Umbilical cord (tissue), 2 donors: ENCODE measurements around the gene ADAR. TPM values are rescaled to one million over a fixed set of nuclear protein-coding genes. Genes with fewer than 3 reads are reported as not detected.
A peak's percentile ranks its signal among the peaks of the same experiment; 100 is the strongest.

Experiments
- DNase-seq: peaks from one replicate; pipeline ENCODE4 v3.0.0-alpha.2; 2015; ENCODE audit warnings: low spot score
- total RNA-seq: library from RNA; depleted of rRNA; stranded (reverse); fragments of >200 nt; gene quantifications from one replicate; pipeline ENCODE4 v1.2.3, GENCODE V29; 2014; ENCODE audit warnings: low replicate concordance; ENCODE audit not compliant: insufficient read depth

The ADAR gene
- total RNA-seq, 1 donor from 2014 or later, result 41.9 TPM

- peak; percentile 54 for DNase-seq
Observed at GRCh38 chr1:154557939-154558719, 49.9 kb downstream of the ADAR start, which contains the start of gene UBE2Q1. UBE2Q1 (minus strand) TSS chr1:154558662; CDS start chr1:154558553, 109 bp downstream.

GRCh38 chr1:154557248-154557938, 50.6 kb downstream of the ADAR start:
- no peak for DNase-seq

GRCh38 chr1:154556422-154556821, 51.6 kb downstream of the ADAR start:
- no peak for DNase-seq

GRCh38 chr1:154553056-154554030, 54.6 kb downstream of the ADAR start:
- DNase-seq, result no peak

- no peak for DNase-seq
Observed at GRCh38 chr1:154552036-154552435, 56.0 kb downstream of the ADAR start.

- no peak for DNase-seq
Observed at GRCh38 chr1:154551474-154551873, 56.5 kb downstream of the ADAR start.

GRCh38 chr1:154550657-154551056, 57.3 kb downstream of the ADAR start:
- no peak for DNase-seq

GRCh38 chr1:154550070-154550469, 57.9 kb downstream of the ADAR start:
- no peak for DNase-seq

GRCh38 chr1:154549202-154549770, 58.7 kb downstream of the ADAR start:
- DNase-seq, result no peak

- DNase-seq, result no peak
Observed at GRCh38 chr1:154548028-154548427, 60.0 kb downstream of the ADAR start.

GRCh38 chr1:154547105-154547732, 60.8 kb downstream of the ADAR start:
- peak; percentile 21 for DNase-seq

GRCh38 chr1:154546264-154547063, 61.5 kb downstream of the ADAR start:
- peak; percentile 40 for DNase-seq

GRCh38 chr1:154541231-154541630, 66.8 kb downstream of the ADAR start:
- no peak for DNase-seq

- DNase-seq, result no peak
Observed at GRCh38 chr1:154539486-154540483, 68.2 kb downstream of the ADAR start.

GRCh38 chr1:154536570-154536969, 71.4 kb downstream of the ADAR start:
- DNase-seq, result no peak

- no peak for DNase-seq
Observed at GRCh38 chr1:154533952-154534844, 73.8 kb downstream of the ADAR start.
